H1 (cell line): ENCODE data around the gene CHCHD3. TPM values are rescaled to one million over a fixed set of nuclear protein-coding genes. Genes with fewer than 3 reads are reported as not detected.

Source experiments
- CTCF ChIA-PET: fragments of 300-600 bp; sonication (Branson Sonifier 250); formaldehyde crosslinking; loops from one replicate; lab custom pipeline; 2021; ENCODE audit not compliant: partially characterized antibody; lab: Charles Lee
- POLR2A ChIA-PET: fragments of 300-600 bp; sonication (Branson Sonifier 250); formaldehyde crosslinking; loops from one replicate; lab custom pipeline; 2021; ENCODE audit warnings: inconsistent platforms; ENCODE audit not compliant: partially characterized antibody; lab: Charles Lee
- DNase-seq, 2 experiments: peaks; one replicate each; pipeline versions ENCODE4 v3.0.0 to v3.0.0-alpha.2; 2010 to 2022; ENCODE audit warnings: low spot score in 2 of 2, low read depth in 1 of 2, mixed read lengths in 1 of 2
- FAIRE-seq: peaks from 2 replicates; lab custom pipeline; 2011; peaks lifted over from hg19 to GRCh38; lab: Jason Lieb, UNC
- H2AFZ ChIP-seq: 2 replicates; pipeline ENCODE4 v1.8.1; 2012; ENCODE audit warnings: low read length, inconsistent platforms
- H2AK5ac ChIP-seq: 2 replicates; pipeline ENCODE4 v1.6.1; 2013; ENCODE audit warnings: low read depth, low read length
- H2BK120ac ChIP-seq: replicated peaks from 2 replicates; pipeline ENCODE3; 2013; ENCODE audit warnings: low read depth, low read length, inconsistent platforms
- H2BK12ac ChIP-seq: 2 replicates; pipeline ENCODE4 v1.6.1; 2013; ENCODE audit warnings: low read depth, low read length
- H2BK15ac ChIP-seq: 2 replicates; pipeline ENCODE4 v1.6.1; 2013; ENCODE audit warnings: low read length
- H2BK20ac ChIP-seq: 2 replicates; pipeline ENCODE4 v1.6.1; 2013; ENCODE audit warnings: low read length
- H2BK5ac ChIP-seq: 2 replicates; pipeline ENCODE4 v1.6.1; 2013; ENCODE audit warnings: low read depth, low read length
- H3K14ac ChIP-seq: 2 replicates; pipeline ENCODE4 v1.6.1; 2013; ENCODE audit warnings: inconsistent platforms; ENCODE audit not compliant: insufficient read length
- H3K18ac ChIP-seq: 2 replicates; pipeline ENCODE4 v1.6.1; 2013; ENCODE audit warnings: low read length; ENCODE audit errors: extremely low read depth
- H3K23ac ChIP-seq: 2 replicates; pipeline ENCODE4 v1.6.1; 2013; ENCODE audit warnings: inconsistent platforms; ENCODE audit not compliant: insufficient read length
- H3K23me2 ChIP-seq: 2 replicates; pipeline ENCODE4 v1.6.1; 2013; ENCODE audit warnings: low read depth, low read length
- H3K27ac ChIP-seq: 2 replicates; pipeline ENCODE4 v1.6.1; 2011; ENCODE audit warnings: low read depth, low read length, inconsistent platforms
- H3K27me3 ChIP-seq, 4 experiments: replicated peaks in 1 of 4; 1 replicate in 1 of 4; 2 replicates in 3 of 4; pipeline versions ENCODE4 v1.6.1 to v1.8.1; 2011 to 2013; ENCODE audit warnings: low read length in 3 of 4, mild to moderate bottlenecking in 3 of 4, inconsistent platforms in 2 of 4, mixed read lengths in 2 of 4, moderate library complexity in 1 of 4; ENCODE audit not compliant: control insufficient read depth in 3 of 4, insufficient read depth in 3 of 4; ENCODE audit errors: extremely low read depth in 1 of 4
- H3K36me3 ChIP-seq, 4 experiments: 2 replicates each; pipeline versions ENCODE4 v1.6.1 to v1.8.1; 2011 to 2013; ENCODE audit warnings: mild to moderate bottlenecking in 4 of 4, low read length in 3 of 4, moderate library complexity in 2 of 4, control low read depth in 1 of 4, inconsistent platforms in 1 of 4; ENCODE audit not compliant: insufficient read depth in 4 of 4, control insufficient read depth in 2 of 4
- H3K4ac ChIP-seq: replicated peaks from 2 replicates; pipeline ENCODE3; 2013; ENCODE audit warnings: low read length, low read depth, mixed read lengths, inconsistent platforms; ENCODE audit not compliant: insufficient read length
- H3K4me1 ChIP-seq, 4 experiments: replicated peaks in 1 of 4; 1 replicate in 1 of 4; 2 replicates in 3 of 4; pipeline versions ENCODE4 v1.6.1 to v1.8.1; 2011 to 2013; ENCODE audit warnings: low read length in 3 of 4, inconsistent platforms in 2 of 4, mixed read lengths in 1 of 4; ENCODE audit not compliant: insufficient read depth in 4 of 4, control insufficient read depth in 3 of 4
- H3K4me2 ChIP-seq, 2 experiments: 2 replicates each; pipeline versions ENCODE4 v1.6.1 to v1.8.1; 2011 to 2013; ENCODE audit warnings: low read depth in 2 of 2, low read length in 2 of 2, control low read depth in 1 of 2, inconsistent platforms in 1 of 2, mild to moderate bottlenecking in 1 of 2; ENCODE audit not compliant: insufficient read depth in 1 of 2
- H3K4me3 ChIP-seq, 4 experiments: fragments of 200-600, 300-600 bp in 1 of 4; sonication (generic), shearing (Covaris generic), sonication (Bioruptor Twin) in 1 of 4; 2 replicates each; pipeline versions ENCODE4 v1.5.1 to v1.8.1; 2011 to 2016; ENCODE audit warnings: low read length in 4 of 4, low read depth in 3 of 4, control low read depth in 2 of 4, inconsistent platforms in 2 of 4, mild to moderate bottlenecking in 2 of 4, mixed read lengths in 1 of 4, moderate library complexity in 1 of 4; ENCODE audit not compliant: insufficient read depth in 2 of 4; ENCODE audit errors: extremely low read depth in 1 of 4
- H3K56ac ChIP-seq: replicated peaks from 2 replicates; pipeline ENCODE3; 2013; ENCODE audit warnings: low read depth, mild to moderate bottlenecking, mixed read lengths, low read length, inconsistent platforms; ENCODE audit not compliant: insufficient read length
- H3K79me1 ChIP-seq: 2 replicates; pipeline ENCODE4 v1.6.1; 2013; ENCODE audit warnings: low read depth, low read length, control low read depth
- H3K79me2 ChIP-seq, 2 experiments: 2 replicates each; pipeline versions ENCODE4 v1.6.1 to v1.8.1; 2012 to 2013; ENCODE audit warnings: low read length in 2 of 2, mild to moderate bottlenecking in 2 of 2, inconsistent platforms in 1 of 2; ENCODE audit not compliant: insufficient read depth in 2 of 2, control insufficient read depth in 1 of 2
- H3K9ac ChIP-seq, 4 experiments: replicated peaks in 1 of 4; 1 replicate in 1 of 4; 2 replicates in 3 of 4; pipeline versions ENCODE4 v1.6.1 to v1.8.1; 2011 to 2013; ENCODE audit warnings: low read depth in 3 of 4, low read length in 3 of 4, control low read depth in 2 of 4, mild to moderate bottlenecking in 2 of 4, moderate library complexity in 2 of 4, inconsistent platforms in 1 of 4; ENCODE audit errors: extremely low read depth in 1 of 4
- H3K9me3 ChIP-seq, 2 experiments: 2 replicates each; pipeline versions ENCODE4 v1.6.1 to v1.8.1; 2012 to 2013; ENCODE audit warnings: mild to moderate bottlenecking in 2 of 2, moderate library complexity in 2 of 2, control low read depth in 1 of 2, inconsistent platforms in 1 of 2, low read depth in 1 of 2, low read length in 1 of 2, mixed read lengths in 1 of 2; ENCODE audit not compliant: insufficient read depth in 2 of 2
- H4K20me1 ChIP-seq, 2 experiments: replicated peaks in 1 of 2; 2 replicates each; pipeline versions ENCODE3 to v1.8.1; 2011 to 2013; ENCODE audit warnings: inconsistent platforms in 2 of 2, low read length in 2 of 2, mild to moderate bottlenecking in 1 of 2; ENCODE audit not compliant: insufficient read depth in 2 of 2, control insufficient read depth in 1 of 2
- H4K5ac ChIP-seq: 2 replicates; pipeline ENCODE4 v1.6.1; 2013; ENCODE audit warnings: low read length, low read depth, mixed read lengths, inconsistent platforms; ENCODE audit not compliant: insufficient read length
- H4K8ac ChIP-seq: 2 replicates; pipeline ENCODE4 v1.8.0; 2013; ENCODE audit warnings: mild to moderate bottlenecking, moderate library complexity, low read length, inconsistent platforms; ENCODE audit not compliant: insufficient read depth; ENCODE audit errors: extremely low read depth
- H4K91ac ChIP-seq: replicated peaks from 2 replicates; pipeline ENCODE3; 2013; ENCODE audit warnings: low read length, mixed read lengths, inconsistent platforms; ENCODE audit not compliant: insufficient read length
- CBX5 ChIP-seq: fragments of 300-800, 300-1000 bp; sonication (generic); IDR thresholded peaks from 2 replicates; pipeline ENCODE4 v1.7.1; 2016; ENCODE audit warnings: antibody characterized with exemption, low read length, low read depth
- CHD2 ChIP-seq: IDR thresholded peaks from 2 replicates; pipeline ENCODE4 v1.6.1; 2012; ENCODE audit warnings: low read length, improper control_type of control experiment
- FOSL1 ChIP-seq: IDR thresholded peaks from 2 replicates; pipeline ENCODE4 v1.6.1; 2011; ENCODE audit warnings: mild to moderate bottlenecking, low read depth, low read length, moderate library complexity; ENCODE audit not compliant: insufficient read depth
- JUN ChIP-seq: IDR thresholded peaks from 2 replicates; pipeline ENCODE4 v1.6.1; 2011; ENCODE audit warnings: low read depth, mild to moderate bottlenecking, improper control_type of control experiment, low read length
- POLR2AphosphoS5 ChIP-seq: IDR thresholded peaks from 2 replicates; pipeline ENCODE4 v1.6.1; 2011; ENCODE audit warnings: low read depth, low read length
- POU5F1 ChIP-seq: IDR thresholded peaks from 2 replicates; pipeline ENCODE4 v1.6.1; 2011; ENCODE audit warnings: low read depth, mild to moderate bottlenecking, low read length, moderate library complexity
- RFX5 ChIP-seq: IDR thresholded peaks from 2 replicates; pipeline ENCODE4 v1.6.1; 2011; ENCODE audit warnings: low read depth, low read length, improper control_type of control experiment, borderline replicate concordance
- YY1 ChIP-seq: IDR thresholded peaks from 2 replicates; pipeline ENCODE4 v1.6.1; 2011; ENCODE audit warnings: low read depth, mild to moderate bottlenecking, low read length
- WGBS, 2 experiments: shearing (Covaris generic) in 1 of 2; methylation state at CpG; one replicate each; pipeline versions ENCODE4 v1.1.6 to v1.1.7; 2013 to 2015; ENCODE audit warnings: low lambda C conversion rate in 2 of 2, mixed read lengths in 2 of 2, inconsistent platforms in 1 of 2, low coverage in 1 of 2, missing lambda C conversion rate in 1 of 2; ENCODE audit not compliant: insufficient replicate concordance in 2 of 2, insufficient coverage in 1 of 2, insufficient read length in 1 of 2; ENCODE audit errors: extremely low coverage in 1 of 2, missing lambda C conversion rate in 1 of 2; 5-methylcytosine and 5-hydroxymethylcytosine counted together
- polyA plus RNA-seq, 7 experiments: library from polyadenylated mRNA; depleted of rRNA in 3 of 7; stranded (reverse) in 5 of 7; unstranded in 2 of 7; fragments of >200 nt in 5 of 7; fragments of 200-250 nt in 2 of 7; gene quantifications; 1 replicate in 5 of 7; 2 replicates in 1 of 7; 4 replicates in 1 of 7; pipeline versions ENCODE4 v1.2.1 to v1.2.3, GENCODE V29; 2011 to 2013; ENCODE audit warnings: missing spikeins in 2 of 7, mixed read lengths in 2 of 7
- total RNA-seq: library from RNA; stranded (reverse); fragmentation: NEBNext Ultra II Directional; extraction: Animal tissue kit (Norgen Biotek cat#: 25700); gene quantifications from 2 replicates; pipeline ENCODE4 v1.2.1, GENCODE V29; 2021
- TF ChIP-seq, protein P1 (sequence below), 3 experiments: IDR thresholded peaks; 1 replicate in 2 of 3; 2 replicates in 1 of 3; pipeline versions ENCODE4 v1.5.1 to v1.6.1; 2011; ENCODE audit warnings: low read length in 3 of 3, mild to moderate bottlenecking in 3 of 3, inconsistent platforms in 2 of 3, low read depth in 1 of 3, moderate library complexity in 1 of 3; ENCODE audit not compliant: insufficient read depth in 1 of 3; ENCODE audit errors: control extremely low read depth in 1 of 3
- TF ChIP-seq, protein P2 (sequence below): IDR thresholded peaks from 2 replicates; pipeline ENCODE4 v1.6.1; 2011; ENCODE audit warnings: low read length, improper control_type of control experiment

The CHCHD3 gene
- total and polyA plus RNA-seq, 2 of the 8 experiments (the other 6 are each of a cell fraction or from before 2014, with no cell fraction given) = 42.9 to 137 TPM

DNA sequence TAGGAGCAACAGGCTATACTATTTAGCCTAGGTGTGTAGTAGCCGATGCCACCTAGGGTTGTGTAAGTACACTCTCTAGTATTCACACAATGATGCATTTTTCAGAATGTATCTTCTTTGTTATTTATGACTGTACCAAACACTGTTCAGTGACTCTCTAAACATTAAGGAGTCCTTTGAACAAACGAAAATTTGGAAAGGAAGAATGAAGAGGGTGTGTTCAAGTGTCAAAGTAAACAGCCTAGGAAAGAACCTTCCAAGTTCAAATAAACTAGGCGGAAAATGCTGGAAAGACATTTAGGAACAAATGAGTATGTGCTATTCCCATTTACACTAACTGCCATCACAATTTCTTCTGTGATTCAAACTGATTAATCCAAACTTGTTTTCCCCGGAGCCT lies 142.4 kb downstream of the CHCHD3 start:
- no peak overlapping the region for H3K14ac ChIP-seq
- H3K4ac ChIP-seq = no peak overlapping the region
- no peak overlapping the region for H3K56ac ChIP-seq
- peaks cover 0 to 3% of the 10 kb centered on the region in 2 experiments; a peak in 1 of 4 replicates for H3K9me3 ChIP-seq
- no peak overlapping the region for H3K27ac ChIP-seq
- POLR2A ChIA-PET = no interaction called here
- no peaks in the 10 kb centered on the region for H3K27me3 ChIP-seq
- H2BK12ac ChIP-seq = no peak overlapping the region
- H2AK5ac ChIP-seq = no peak overlapping the region
- no peak overlapping the region for H2AFZ ChIP-seq
- no peak overlapping the region for H3K4me3 ChIP-seq
- DNase-seq = no peak
- H3K36me3 ChIP-seq = no peaks in the 10 kb centered on the region; a peak in 1 of 8 replicates
- H3K4me2 ChIP-seq = no peak overlapping the region
- CTCF ChIA-PET = interaction anchor here (1.3 to 1.7 kb wide), 2 partner anchors 9 to 368 kb away, joined by 3 read pairs; no protein-coding TSS in a partner anchor
- H3K79me2 ChIP-seq = peaks cover 0 to 14% of the 10 kb centered on the region in 2 experiments; a peak in 1 of 4 replicates
- H2BK120ac ChIP-seq = no peak overlapping the region
- no peak overlapping the region for H2BK15ac ChIP-seq
- H3K23ac ChIP-seq = no peak overlapping the region
- peaks cover 0 to 2% of the 10 kb centered on the region in 2 experiments for H4K20me1 ChIP-seq
- WGBS, 2 experiments = 84% methylated on average over 4 of the region's 4 CpGs; no CpG with 5 or more reads in 1 of the 2 experiments
- no peak overlapping the region for H3K9ac ChIP-seq
- H3K4me1 ChIP-seq = no peaks in the 10 kb centered on the region
- FAIRE-seq = no peak
- no peak overlapping the region for H4K91ac ChIP-seq
- no peaks in the 10 kb centered on the region for H3K23me2 ChIP-seq
- H4K5ac ChIP-seq = no peak overlapping the region
- no peak overlapping the region for H4K8ac ChIP-seq
- H3K18ac ChIP-seq = no peak overlapping the region
- H2BK20ac ChIP-seq = no peak overlapping the region
- TF ChIP-seq, protein P1, sequence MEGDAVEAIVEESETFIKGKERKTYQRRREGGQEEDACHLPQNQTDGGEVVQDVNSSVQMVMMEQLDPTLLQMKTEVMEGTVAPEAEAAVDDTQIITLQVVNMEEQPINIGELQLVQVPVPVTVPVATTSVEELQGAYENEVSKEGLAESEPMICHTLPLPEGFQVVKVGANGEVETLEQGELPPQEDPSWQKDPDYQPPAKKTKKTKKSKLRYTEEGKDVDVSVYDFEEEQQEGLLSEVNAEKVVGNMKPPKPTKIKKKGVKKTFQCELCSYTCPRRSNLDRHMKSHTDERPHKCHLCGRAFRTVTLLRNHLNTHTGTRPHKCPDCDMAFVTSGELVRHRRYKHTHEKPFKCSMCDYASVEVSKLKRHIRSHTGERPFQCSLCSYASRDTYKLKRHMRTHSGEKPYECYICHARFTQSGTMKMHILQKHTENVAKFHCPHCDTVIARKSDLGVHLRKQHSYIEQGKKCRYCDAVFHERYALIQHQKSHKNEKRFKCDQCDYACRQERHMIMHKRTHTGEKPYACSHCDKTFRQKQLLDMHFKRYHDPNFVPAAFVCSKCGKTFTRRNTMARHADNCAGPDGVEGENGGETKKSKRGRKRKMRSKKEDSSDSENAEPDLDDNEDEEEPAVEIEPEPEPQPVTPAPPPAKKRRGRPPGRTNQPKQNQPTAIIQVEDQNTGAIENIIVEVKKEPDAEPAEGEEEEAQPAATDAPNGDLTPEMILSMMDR (IDR thresholded peaks at IDR 0.05; ENCODE audit: control extremely low read depth in 1 of 3, insufficient read depth in 1 of 3, low read depth in 1 of 3, low read length in 3 of 3) = no peak
- TF ChIP-seq YY1 (no peak), JUN (no peak), FOSL1 (no peak), CBX5 (no peak), RFX5 (no peak), POU5F1 (no peak), CHD2 (no peak), POLR2AphosphoS5 (no peak)
- TF ChIP-seq, protein P2, sequence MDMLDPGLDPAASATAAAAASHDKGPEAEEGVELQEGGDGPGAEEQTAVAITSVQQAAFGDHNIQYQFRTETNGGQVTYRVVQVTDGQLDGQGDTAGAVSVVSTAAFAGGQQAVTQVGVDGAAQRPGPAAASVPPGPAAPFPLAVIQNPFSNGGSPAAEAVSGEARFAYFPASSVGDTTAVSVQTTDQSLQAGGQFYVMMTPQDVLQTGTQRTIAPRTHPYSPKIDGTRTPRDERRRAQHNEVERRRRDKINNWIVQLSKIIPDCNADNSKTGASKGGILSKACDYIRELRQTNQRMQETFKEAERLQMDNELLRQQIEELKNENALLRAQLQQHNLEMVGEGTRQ = no peak
- H2BK5ac ChIP-seq = no peak overlapping the region
- no peaks in the 10 kb centered on the region for H3K79me1 ChIP-seq
